ENCODE data around the gene PRKN.
"Not testable (repeated sequence)": the region's sequence is repeated elsewhere in the genome, so short reads cannot be mapped to it uniquely, and the experiment has no call there.

PRKN gene

GRCh38 chr6:161503570-161503969 is 1224.0 kb downstream of the PRKN start:
- DNase-seq, result no peak

GRCh38 chr6:161498881-161499280 is 1228.7 kb downstream of the PRKN start:
- no peak for DNase-seq

DNA sequence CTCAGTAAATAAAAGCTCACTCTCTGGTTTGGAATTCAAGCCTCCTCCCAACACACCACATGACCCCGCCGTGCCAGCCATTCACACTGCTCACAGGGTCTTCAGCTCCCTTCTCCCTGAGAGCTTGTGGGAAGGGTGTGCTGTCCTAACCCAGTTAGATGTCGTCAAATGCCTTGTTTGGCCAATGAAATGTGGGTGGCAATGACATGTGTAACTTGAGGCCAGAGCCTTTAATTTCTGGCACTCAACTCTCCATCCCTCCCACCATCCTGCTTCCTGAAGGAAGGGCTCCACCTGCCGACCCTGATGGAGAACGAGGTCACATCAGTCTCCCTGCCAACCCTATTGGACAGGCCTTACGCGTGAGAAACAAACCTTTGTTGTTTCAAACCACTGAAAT is 1229.2 kb downstream of the PRKN start:
- DNase-seq, result peak in 3 of 51 donors; percentile 8 to 24 (median 20)

DNA sequence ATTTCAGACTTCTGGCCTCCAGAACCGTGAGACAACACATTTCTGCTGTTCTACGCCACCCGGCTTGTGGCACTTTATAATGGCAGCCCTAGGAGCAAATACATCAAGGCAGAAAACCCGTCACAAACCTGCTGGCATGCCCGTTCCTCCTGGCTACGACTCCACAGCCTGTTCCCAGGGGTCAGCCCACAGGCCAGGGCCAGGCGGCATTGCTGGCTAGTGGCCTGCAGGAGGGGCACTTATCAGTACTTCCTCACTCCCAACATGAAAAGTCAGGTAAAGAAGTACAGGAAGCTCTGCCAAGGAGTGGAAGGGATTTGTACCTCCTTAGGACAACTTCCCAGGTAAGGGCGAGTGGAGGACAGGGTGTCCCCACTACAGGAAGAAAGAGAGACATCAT is 1230.6 kb downstream of the PRKN start:
- no peak for DNase-seq

- not testable (repeated sequence) for DNase-seq
These were observed 1231.3 kb downstream of the PRKN start for GRCh38 chr6:161496271-161496670.

- no peak for DNase-seq
These were observed 1233.0 kb downstream of the PRKN start for GRCh38 chr6:161494566-161494965.

DNA sequence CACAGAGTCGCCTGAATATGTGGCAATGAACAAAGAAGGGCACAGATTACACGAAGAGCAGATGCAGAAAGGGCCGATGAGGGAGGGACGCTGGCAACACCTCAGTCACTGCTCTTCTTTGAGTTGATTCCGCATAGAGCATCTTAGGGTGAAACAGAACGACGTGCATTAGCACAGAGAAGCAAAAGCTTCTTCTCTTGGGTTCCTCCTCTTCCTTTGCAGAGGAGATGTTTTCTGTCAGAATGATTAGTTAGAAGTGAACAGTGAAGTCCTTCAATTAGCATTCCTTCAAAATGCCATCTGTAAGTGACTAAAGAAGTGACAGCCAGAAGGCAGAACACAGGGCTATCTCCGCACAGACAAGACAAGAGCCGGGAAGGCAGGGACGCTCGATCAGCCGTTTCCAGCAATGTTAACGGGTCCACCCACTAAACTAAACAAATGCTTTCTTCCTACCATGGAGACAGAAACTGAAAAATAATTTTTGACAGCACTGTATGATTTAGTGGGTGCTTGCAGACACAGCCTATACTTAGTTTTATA is 1233.9 kb downstream of the PRKN start:
- no peak for DNase-seq

DNA sequence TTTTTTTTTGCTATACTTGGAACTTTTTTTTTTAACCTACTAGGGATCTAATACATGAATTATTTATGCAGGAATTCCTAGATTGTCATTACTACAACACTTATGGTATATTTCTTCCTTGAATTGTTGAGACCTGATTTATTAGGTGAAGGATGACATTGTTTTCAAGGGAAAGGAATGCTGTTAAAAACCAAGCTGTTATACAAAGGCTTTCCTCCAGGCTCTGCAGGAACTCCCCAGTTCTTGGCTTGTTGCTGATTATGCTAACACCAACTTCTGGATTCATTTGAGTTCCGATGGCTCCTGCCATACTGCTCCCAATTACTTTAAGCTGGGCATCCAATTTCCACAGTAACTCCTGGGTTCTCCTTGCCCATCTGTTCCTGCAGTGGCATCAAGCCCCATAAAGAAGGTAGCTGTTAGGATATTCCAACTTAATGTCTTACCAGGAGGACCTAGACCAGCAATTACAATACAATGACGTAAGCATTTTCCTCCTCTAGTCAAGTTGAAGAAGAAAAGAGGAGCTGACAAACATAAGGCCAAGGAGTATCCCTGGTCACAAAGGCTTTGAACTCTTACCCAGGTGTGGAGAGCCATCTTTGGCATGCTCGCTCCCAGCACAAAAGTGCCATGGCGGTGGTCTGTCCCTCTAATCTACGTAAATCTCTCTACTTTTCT is 1237.8 kb downstream of the PRKN start:
- DNase-seq, result no peak

DNA sequence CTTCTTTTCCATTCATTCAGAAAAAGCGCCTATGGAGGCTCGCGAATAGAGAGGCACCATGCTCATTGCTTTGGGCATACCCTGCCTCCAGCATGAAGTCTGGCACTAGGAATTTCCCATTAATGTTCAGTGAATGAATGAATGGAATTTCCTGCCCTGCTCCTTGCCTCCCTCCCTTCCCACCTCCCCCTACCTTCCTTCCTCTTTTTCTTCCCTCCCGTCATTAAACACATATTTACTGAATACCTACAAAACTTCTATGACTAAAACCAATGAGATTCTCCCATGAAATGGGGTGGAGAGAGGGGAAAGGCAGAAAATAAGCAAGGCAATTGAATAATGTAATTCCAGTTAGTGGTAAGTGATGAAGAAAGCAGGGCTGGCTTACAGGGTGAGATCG is 1239.9 kb downstream of the PRKN start:
- no peak for DNase-seq

DNA sequence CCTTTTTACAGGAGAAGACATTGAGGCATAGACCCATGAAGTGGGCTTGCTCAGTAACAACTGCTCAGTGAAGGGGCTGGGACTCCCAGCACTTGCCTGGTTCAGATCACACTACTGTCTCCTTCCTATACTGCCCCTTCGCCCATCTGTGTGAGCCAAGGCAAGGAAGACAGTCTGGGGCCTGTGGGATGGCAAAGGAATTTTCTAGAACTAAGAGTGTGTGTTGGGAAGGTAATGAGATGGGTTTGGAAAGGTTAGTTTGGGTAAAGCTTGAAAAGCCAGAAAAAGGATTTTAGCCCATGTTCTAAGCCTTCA is 1240.4 kb downstream of the PRKN start:
- DNase-seq, result no peak

DNA sequence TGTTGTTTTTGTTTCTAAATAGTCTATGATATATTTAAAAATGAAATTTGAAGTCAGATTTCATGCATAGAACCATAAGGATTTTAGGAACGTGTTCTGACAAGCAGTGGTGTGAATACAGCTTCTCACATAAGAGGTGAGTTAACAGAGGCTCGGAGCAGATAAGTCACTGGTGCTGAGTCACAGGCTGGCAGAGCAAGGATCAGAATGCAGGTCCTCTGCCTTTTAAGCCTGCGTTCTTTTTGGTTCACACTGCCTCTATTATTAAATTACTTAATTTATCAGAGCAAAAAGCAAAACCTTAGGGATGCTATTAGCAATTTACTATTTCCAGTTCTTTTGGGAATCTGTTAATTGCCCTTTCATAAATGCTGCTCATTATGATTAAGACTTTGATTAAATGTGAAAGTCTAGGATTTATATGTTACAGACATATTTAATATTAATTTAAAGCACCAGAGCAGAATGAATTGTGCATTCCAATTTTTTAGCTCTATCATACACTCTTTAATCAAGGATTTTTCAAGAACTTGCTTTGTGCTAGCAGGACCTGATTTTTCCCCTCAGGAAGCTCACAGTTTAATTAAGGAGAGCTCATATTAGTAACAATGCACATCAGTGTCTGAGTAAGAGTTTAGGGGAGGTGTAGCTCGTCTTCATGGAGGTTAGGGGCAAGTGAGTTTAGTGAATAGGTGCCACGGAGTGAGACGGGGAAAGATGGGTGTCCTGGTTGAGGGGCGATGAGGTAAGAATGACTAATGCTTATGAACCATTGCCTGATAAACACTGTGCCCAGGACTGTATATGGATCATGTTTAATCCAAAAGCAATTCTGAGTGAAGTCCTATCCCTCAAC is 1241.0 kb downstream of the PRKN start:
- peak in 2 of 51 donors; percentile 2 to 4 for DNase-seq

DNA sequence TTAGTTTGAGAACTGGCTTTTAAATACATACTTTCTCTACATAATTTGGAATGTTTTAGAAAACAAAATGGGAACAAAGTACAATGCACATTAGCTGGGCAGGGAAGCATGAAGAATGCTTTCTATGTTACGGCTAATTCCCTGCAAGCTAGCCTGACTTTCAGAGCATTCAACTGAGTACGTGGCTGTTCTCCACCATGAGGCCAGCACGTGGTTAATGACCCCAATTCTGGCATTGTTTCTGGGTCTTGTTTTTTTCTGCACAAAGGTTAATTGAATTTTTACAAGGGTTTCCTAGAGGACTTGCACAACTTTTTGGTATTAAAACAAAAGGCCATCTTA is 1245.1 kb downstream of the PRKN start:
- DNase-seq, result no peak

DNA sequence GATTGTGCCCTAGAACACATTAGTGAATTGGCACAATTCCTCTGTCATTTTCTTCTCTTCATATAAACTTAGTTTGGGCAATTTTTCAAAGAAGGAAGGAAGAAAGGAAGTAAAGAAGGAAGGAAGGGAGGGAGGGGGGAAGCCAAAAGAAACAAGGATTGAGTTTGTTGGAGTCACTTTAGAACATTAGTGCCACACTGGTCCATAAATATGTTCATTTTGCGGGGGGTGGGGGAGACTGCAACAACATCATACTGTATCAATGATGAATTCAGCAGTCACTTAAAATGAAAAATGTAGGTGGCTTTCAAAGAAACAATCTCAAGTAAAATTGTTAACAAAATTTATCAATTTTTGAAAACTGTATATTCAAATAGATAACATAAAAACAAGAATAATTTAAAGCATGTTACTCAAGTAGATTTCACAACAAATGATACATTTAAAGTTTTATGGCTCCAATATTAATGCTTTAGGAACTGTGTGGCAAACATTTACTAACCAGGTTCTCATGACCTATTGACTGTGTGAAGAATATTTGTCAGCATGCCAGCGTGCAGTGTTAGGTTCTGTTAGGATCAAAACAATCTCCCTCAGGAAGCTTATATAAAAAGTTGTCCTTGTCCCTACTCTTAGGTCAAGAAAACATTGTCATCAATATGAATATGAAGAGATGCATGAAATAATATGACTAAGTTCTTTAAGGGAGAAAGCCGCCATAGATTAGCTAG is 1245.6 kb downstream of the PRKN start:
- DNase-seq, result no peak

DNA sequence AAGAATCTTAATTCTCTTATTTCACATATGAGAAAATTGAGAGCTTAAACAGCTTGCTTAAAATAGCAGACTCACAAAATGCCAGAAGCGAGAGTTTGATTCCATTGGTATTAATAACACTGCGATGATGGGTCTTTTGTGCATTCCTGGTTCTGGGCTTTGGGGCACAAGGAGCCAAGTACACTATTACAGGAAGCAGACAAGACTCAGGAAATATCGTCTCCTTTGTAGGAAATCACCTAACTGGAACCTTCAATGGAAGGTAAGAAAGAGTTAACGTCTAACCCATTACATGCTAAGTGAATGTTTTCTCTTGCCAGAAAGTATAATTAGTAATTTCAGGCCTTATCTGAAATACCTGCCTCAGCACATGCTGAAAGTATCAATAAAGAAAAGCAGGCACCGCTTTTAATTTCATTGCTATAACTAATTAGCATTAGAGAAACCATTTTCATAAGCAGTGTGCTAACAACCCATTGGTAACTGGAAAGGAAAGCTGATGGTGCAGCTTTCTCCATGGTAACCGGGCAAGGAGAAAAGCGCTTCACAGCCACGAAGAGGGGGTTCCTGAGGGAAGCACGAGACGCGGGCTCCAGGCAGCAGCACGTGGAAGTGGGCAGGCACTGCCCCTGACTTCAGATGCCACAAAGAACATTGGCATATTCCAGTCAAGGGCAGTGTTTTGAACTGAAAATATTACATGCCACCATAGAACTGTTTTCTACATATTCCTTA is 1247.0 kb downstream of the PRKN start:
- peak in 14 of 51 donors; percentile 4 to 45 (median 14) for DNase-seq

- DNase-seq, result no peak
These were observed 1248.2 kb downstream of the PRKN start for GRCh38 chr6:161479376-161479775.

DNA sequence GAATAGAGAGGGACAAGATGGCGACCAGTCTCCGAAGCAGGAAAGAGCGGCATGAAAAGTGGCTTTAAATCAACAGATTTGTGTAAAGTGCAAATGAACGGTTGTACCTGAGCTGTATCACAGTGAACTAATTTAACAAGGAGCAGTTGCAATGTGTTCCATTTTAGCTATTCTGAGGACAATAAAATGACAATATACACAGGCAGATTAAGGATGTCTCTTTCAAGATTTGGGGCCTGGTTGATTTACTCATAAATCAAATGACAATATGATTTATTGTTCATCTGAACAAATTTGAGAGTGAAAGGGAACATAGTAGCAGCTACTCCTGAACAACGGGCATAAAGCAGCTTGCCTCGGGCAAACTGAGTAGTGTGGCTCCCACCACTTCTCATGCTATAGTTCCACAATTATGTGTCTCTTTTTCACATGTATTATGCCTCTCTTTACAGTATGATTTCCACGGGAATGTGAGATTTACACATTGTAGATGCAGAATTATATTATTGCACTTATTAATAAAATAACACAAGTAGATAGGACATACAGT is 1249.6 kb downstream of the PRKN start:
- DNase-seq, result no peak

DNA sequence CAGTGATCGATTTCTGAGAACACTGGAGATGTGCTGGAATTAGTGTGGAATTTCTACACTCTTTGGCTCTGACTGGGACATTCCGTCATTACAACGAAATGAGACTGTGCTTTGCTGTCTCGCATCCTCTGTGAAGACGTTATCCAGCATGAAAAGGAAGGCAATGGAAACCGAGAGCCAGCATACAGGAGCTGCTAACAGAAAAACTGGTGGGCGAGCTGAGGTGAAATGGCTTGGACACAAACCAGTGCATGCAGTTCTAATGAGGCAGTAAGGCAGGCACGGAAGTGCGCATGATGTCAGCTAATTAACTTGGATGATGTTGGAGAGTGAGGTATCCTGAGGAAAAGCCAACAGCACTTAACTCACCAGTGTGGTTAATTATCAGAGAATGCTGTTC is 1250.9 kb downstream of the PRKN start:
- peak in 4 of 51 donors; percentile 13 to 45 (median 24) for DNase-seq

DNA sequence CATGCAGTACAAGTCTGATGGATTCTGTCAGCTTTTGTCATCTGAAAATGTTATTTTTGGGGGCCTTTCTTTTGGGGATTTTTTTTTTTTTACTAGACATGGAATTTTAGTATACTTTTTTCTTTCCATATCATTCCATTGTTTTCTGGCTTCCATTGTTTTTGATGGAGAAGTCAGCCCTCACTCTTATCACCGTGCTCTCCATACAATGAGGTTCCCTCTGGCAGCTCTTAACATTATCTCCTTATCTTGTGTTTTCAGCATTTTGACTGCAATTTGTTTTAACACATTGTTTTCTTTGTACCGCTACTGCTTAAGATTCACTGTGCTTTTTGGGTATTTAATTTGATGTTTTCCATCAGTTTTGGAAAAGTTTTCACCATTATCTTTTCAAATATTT is 1262.2 kb downstream of the PRKN start:
- DNase-seq, result no peak

- DNase-seq, result no peak
These were observed 1264.5 kb downstream of the PRKN start for GRCh38 chr6:161463071-161463470.

GRCh38 chr6:161462148-161462547 is 1265.4 kb downstream of the PRKN start:
- no peak for DNase-seq

GRCh38 chr6:161459008-161459615 is 1268.5 kb downstream of the PRKN start:
- DNase-seq, result no peak

Data from hypothalamus (tissue), 51 donors.